ENCODE data around the gene NDUFS8.

Gene NDUFS8

GRCh38 chr11:67996622-67997474 is 33.6 kb upstream of the NDUFS8 start:
- ATAC-seq (replicated peaks; ENCODE audit: extremely low read depth, poor library complexity, severe bottlenecking) (peak; percentile 19), DNase-seq (ENCODE audit: low spot score in 2 of 2) (no peak)
- Mint-ChIP-seq H3K4me1 (peaks cover 26% of the 10 kb centered on the region), H3K4me3 (no peak overlapping the region), H3K9me3 (no peaks in the 10 kb centered on the region), H3K27me3 (no peaks in the 10 kb centered on the region), H3K36me3 (ENCODE audit: insufficient read depth) (peaks cover 2% of the 10 kb centered on the region), H3K27ac (ENCODE audit: low read depth) (peak overlapping the region; percentile 7)

GRCh38 chr11:67997475-67997921 is 33.0 kb upstream of the NDUFS8 start:
- no peak for ATAC-seq (replicated peaks; ENCODE audit: extremely low read depth, poor library complexity, severe bottlenecking)
- Mint-ChIP-seq H3K9me3 (no peaks in the 10 kb centered on the region), H3K4me1 (peaks cover 29% of the 10 kb centered on the region), H3K36me3 (ENCODE audit: insufficient read depth) (peaks cover 2% of the 10 kb centered on the region), H3K27me3 (no peaks in the 10 kb centered on the region), H3K4me3 (no peak overlapping the region), H3K27ac (ENCODE audit: low read depth) (peak overlapping the region; percentile 7)
- no peak for DNase-seq (ENCODE audit: low spot score in 2 of 2)

GRCh38 chr11:67998150-67999045 is 32.1 kb upstream of the NDUFS8 start:
- Mint-ChIP-seq H3K27me3 (no peaks in the 10 kb centered on the region), H3K4me3 (no peak overlapping the region), H3K36me3 (ENCODE audit: insufficient read depth) (peaks cover 4% of the 10 kb centered on the region), H3K9me3 (no peaks in the 10 kb centered on the region), H3K4me1 (peaks cover 34% of the 10 kb centered on the region), H3K27ac (ENCODE audit: low read depth) (peak overlapping the region; percentile 65)
- ATAC-seq (replicated peaks; ENCODE audit: extremely low read depth, poor library complexity, severe bottlenecking) = no peak
- DNase-seq (ENCODE audit: low spot score in 2 of 2) = no peak

- peaks cover 32% of the 10 kb centered on the region for H3K4me1 Mint-ChIP-seq
These were observed 31.3 kb upstream of the NDUFS8 start for GRCh38 chr11:67999201-67999629.

GRCh38 chr11:67999704-68000103 is 30.8 kb upstream of the NDUFS8 start:
- H3K4me1 Mint-ChIP-seq = peaks cover 36% of the 10 kb centered on the region
- DNase-seq (ENCODE audit: low spot score in 2 of 2) = no peak
- peaks cover 8% of the 10 kb centered on the region for H3K36me3 Mint-ChIP-seq (ENCODE audit: insufficient read depth)
- no peaks in the 10 kb centered on the region for H3K27me3 Mint-ChIP-seq
- H3K27ac Mint-ChIP-seq (ENCODE audit: low read depth) = no peak overlapping the region
- no peak for ATAC-seq (replicated peaks; ENCODE audit: extremely low read depth, poor library complexity, severe bottlenecking)
- no peaks in the 10 kb centered on the region for H3K9me3 Mint-ChIP-seq
- H3K4me3 Mint-ChIP-seq = no peak overlapping the region

More at GRCh38 chr11:67999201-67999629, 31.3 kb upstream of the NDUFS8 start:
- peaks cover 6% of the 10 kb centered on the region for H3K36me3 Mint-ChIP-seq (ENCODE audit: insufficient read depth)
- no peak overlapping the region for H3K4me3 Mint-ChIP-seq
- ATAC-seq (replicated peaks; ENCODE audit: extremely low read depth, poor library complexity, severe bottlenecking) = no peak
- H3K9me3 Mint-ChIP-seq = no peaks in the 10 kb centered on the region
- no peak for DNase-seq (ENCODE audit: low spot score in 2 of 2)
- no peaks in the 10 kb centered on the region for H3K27me3 Mint-ChIP-seq
- H3K27ac Mint-ChIP-seq (ENCODE audit: low read depth) = no peak overlapping the region

- Mint-ChIP-seq H3K4me1 (peaks cover 29% of the 10 kb centered on the region), H3K27me3 (no peaks in the 10 kb centered on the region), H3K27ac (ENCODE audit: low read depth) (peak overlapping the region; percentile 59), H3K4me3 (peak overlapping the region; percentile 87), H3K9me3 (no peaks in the 10 kb centered on the region), H3K36me3 (ENCODE audit: insufficient read depth) (peaks cover 10% of the 10 kb centered on the region)
- ATAC-seq (replicated peaks; ENCODE audit: extremely low read depth, poor library complexity, severe bottlenecking) (no peak), DNase-seq (ENCODE audit: low spot score in 2 of 2) (no peak)
These were observed 27.9 kb upstream of the NDUFS8 start for GRCh38 chr11:68002575-68002937.

- Mint-ChIP-seq H3K36me3 (ENCODE audit: insufficient read depth) (peaks cover 10% of the 10 kb centered on the region), H3K4me1 (peaks cover 26% of the 10 kb centered on the region), H3K4me3 (peak overlapping the region; percentile 87), H3K27ac (ENCODE audit: low read depth) (peak overlapping the region; percentile 59), H3K9me3 (no peaks in the 10 kb centered on the region), H3K27me3 (no peaks in the 10 kb centered on the region)
- DNase-seq (ENCODE audit: low spot score in 2 of 2) (peak; percentile 42 to 44), ATAC-seq (replicated peaks; ENCODE audit: extremely low read depth, poor library complexity, severe bottlenecking) (peak; percentile 87)
These were observed 27.3 kb upstream of the NDUFS8 start for GRCh38 chr11:68002938-68003845.

GRCh38 chr11:68003846-68004550 is 26.5 kb upstream of the NDUFS8 start, which contains the start of gene UNC93B1:
Gene UNC93B1, minus strand, starts transcription at chr11:68004097. Its CDS starts 54 bp downstream, at chr11:68004043.
- peak within 1 kb of the TSS; percentile 59 for H3K27ac Mint-ChIP-seq (ENCODE audit: low read depth)
- no peaks in the 10 kb centered on the region for H3K9me3 Mint-ChIP-seq
- H3K27me3 Mint-ChIP-seq = no peaks in the 10 kb centered on the region
- peak; percentile 85 for ATAC-seq (replicated peaks; ENCODE audit: extremely low read depth, poor library complexity, severe bottlenecking)
- DNase-seq (ENCODE audit: low spot score in 2 of 2) = peak; percentile 43 to 58
- H3K4me1 Mint-ChIP-seq = peaks cover 20% of the 10 kb centered on the region
- peak within 1 kb of the TSS; percentile 87 for H3K4me3 Mint-ChIP-seq
- H3K36me3 Mint-ChIP-seq (ENCODE audit: insufficient read depth) = peaks cover 10% of the 10 kb centered on the region

- H3K27me3 Mint-ChIP-seq = no peaks in the 10 kb centered on the region
- peak overlapping the region; percentile 87 for H3K4me3 Mint-ChIP-seq
- no peak for DNase-seq (ENCODE audit: low spot score in 2 of 2)
- no peaks in the 10 kb centered on the region for H3K9me3 Mint-ChIP-seq
- peak overlapping the region; percentile 51 for H3K27ac Mint-ChIP-seq (ENCODE audit: low read depth)
- H3K4me1 Mint-ChIP-seq = peaks cover 20% of the 10 kb centered on the region
- no peak for ATAC-seq (replicated peaks; ENCODE audit: extremely low read depth, poor library complexity, severe bottlenecking)
- H3K36me3 Mint-ChIP-seq (ENCODE audit: insufficient read depth) = peaks cover 10% of the 10 kb centered on the region
These were observed 25.7 kb upstream of the NDUFS8 start for GRCh38 chr11:68004551-68005335.

- Mint-ChIP-seq H3K36me3 (ENCODE audit: insufficient read depth) (peaks cover 10% of the 10 kb centered on the region), H3K4me1 (peaks cover 20% of the 10 kb centered on the region), H3K27me3 (no peaks in the 10 kb centered on the region), H3K27ac (ENCODE audit: low read depth) (no peak overlapping the region), H3K9me3 (no peaks in the 10 kb centered on the region), H3K4me3 (no peak overlapping the region)
- no peak for DNase-seq (ENCODE audit: low spot score in 2 of 2)
- ATAC-seq (replicated peaks; ENCODE audit: extremely low read depth, poor library complexity, severe bottlenecking) = no peak
These were observed 23.8 kb upstream of the NDUFS8 start for GRCh38 chr11:68006606-68007166.
